ENCODE measurements around the gene CFAP410. TPM values are rescaled to one million over a fixed set of nuclear protein-coding genes. Genes with fewer than 3 reads are reported as not detected.
"Not testable (repeated sequence)": the region's sequence is repeated elsewhere in the genome, so short reads cannot be mapped to it uniquely, and the experiment has no call there.

Gene CFAP410
- total RNA-seq, 2 donors from 2014 or later, result 19.6 to 28.4 TPM

DNA sequence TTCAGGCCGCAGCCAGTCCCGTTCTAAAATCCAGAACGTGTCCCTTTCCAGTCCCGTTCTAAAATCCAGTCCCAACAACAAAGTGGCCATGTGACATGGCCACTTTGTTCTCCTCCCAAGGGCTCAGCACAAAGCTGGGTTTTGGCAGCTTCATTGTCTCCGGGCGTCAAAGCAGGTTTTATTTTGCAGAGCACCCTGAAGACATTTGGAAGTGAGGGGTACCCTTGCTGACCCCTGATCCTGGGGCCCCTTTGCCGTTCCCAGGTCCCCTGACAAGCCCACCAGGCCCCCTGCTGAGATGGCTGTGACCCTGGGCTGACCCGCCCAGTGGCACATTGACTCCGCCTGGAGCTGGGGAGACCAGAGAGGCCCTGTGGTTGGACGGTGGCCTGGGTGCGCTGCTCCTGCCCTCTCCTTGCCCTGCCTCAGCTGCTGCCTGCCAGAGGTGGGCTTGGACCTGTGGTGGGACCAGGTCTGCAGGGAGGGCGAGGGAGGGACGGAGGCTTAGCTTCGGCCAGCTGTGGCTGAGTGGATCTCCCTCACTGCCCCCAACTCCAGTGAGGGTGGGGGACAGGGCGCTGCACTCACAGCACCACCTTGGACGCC lies 35.1 kb downstream of the CFAP410 start:
- no peak for DNase-seq (ENCODE audit: low spot score)
- no peak overlapping the region for H3K4me3 Mint-ChIP-seq
- H3K4me1 Mint-ChIP-seq (ENCODE audit: low read depth in 2 of 2), result peaks cover 8 to 23% of the 10 kb centered on the region in 2 donors
- H3K27me3 Mint-ChIP-seq, result no peaks in the 10 kb centered on the region
- H3K27ac Mint-ChIP-seq, result no peak overlapping the region
- ATAC-seq, result no peak
- no peaks in the 10 kb centered on the region for H3K36me3 Mint-ChIP-seq
- H3K9me3 Mint-ChIP-seq, result no peaks in the 10 kb centered on the region

DNA sequence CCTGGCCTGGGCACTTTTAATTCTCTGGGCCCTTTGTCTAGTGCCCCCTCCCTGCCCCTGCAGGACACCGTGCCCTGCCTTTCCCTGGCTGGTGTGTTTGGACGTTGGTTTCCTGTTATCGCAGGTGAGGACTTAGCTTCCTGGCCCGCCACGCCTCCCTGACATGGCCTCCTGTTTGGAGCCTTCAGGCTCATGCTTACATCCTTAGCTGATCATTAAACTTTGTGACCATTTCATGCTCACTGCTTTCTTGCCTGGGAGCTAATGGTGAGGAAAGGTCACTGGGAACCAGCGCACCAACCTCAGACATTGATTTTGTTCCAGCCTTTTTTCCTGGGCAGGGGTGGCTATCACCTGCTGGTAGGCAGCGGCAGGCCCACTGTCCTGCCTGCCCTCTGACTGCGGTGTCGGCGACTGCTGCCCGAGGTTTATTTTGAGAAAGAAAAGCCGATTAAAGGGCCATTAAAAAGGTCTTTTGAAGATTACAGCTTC lies 35.7 kb downstream of the CFAP410 start:
- DNase-seq (ENCODE audit: low spot score), result no peak
- Mint-ChIP-seq H3K4me3 (no peak overlapping the region), H3K27me3 (no peaks in the 10 kb centered on the region), H3K27ac (no peak overlapping the region), H3K4me1 (ENCODE audit: low read depth in 2 of 2) (peaks cover 13 to 24% of the 10 kb centered on the region in 2 donors), H3K9me3 (no peaks in the 10 kb centered on the region), H3K36me3 (no peaks in the 10 kb centered on the region)
- ATAC-seq, result no peak

DNA sequence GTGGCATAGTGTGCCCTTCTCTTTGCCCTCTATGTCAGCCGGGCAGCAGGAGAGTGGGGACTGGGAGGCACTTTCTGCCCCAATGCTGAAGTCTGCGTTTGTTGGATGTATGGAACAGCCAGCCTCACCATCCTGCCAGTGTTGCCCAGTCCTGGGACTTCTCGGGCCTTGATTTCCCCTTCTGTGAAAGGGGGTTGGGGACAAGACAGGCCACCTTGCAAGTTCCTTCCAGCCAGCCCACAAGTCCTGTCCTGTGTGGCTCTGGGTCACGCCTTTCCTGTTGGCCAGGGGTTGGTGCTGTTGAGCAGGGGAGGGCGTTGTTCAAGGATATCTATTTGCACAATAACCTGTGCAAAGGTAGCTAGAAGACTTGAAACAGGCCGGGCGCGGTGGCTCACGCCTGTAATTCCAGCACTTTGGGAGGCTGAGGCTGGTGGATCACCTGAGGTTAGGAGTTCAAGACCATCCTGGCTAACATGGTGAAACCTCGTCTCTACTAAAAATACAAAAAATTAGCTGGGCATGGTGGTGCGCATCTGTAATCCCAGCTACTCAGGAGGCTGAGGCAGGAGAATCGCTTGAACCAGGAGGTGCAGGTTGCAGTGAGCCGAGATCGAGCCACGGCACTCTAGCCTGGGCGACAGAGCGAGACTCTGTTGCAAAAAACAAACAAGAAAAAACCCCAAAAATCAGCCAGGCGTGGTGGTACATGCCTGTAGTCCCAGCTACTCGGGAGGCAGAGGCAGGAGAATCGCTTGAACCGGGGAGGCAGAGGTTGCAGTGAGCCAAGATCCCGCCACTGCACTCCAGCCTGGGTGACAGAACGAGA lies 36.4 kb downstream of the CFAP410 start:
- peaks cover 20 to 26% of the 10 kb centered on the region in 2 donors for H3K4me1 Mint-ChIP-seq (ENCODE audit: low read depth in 2 of 2)
- ATAC-seq; DNase-seq (ENCODE audit: low spot score); H3K27me3 Mint-ChIP-seq; H3K36me3 Mint-ChIP-seq; H3K9me3 Mint-ChIP-seq: not testable (repeated sequence)
- peak overlapping the region; percentile 50 for H3K4me3 Mint-ChIP-seq
- H3K27ac Mint-ChIP-seq, result peak overlapping the region in 1 of 2 donors; percentile 37

DNA sequence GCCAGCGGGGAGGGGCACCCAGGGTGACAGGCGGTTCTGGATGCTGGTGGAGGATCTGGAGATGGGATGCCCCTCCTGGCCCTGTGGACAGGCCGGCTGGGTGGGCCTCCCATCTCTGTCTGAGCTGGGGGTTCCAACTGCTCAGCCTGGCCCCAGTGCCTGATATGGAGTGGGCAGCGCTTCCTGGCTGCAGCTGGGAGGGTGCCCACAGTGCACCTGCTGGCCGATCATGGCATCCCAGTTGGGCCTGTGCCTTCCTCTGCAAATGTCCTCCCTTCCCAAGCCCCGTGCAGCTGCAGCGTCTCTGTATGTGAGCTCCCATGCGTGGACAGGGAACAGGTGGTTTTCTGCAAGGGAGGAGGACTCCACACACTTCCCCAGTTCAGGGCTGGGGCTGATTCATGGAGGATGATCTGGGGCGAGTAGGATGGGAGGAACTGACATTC lies 37.2 kb downstream of the CFAP410 start:
- H3K4me3 Mint-ChIP-seq, result peak overlapping the region; percentile 50
- H3K4me1 Mint-ChIP-seq (ENCODE audit: low read depth in 2 of 2), result peaks cover 21 to 24% of the 10 kb centered on the region in 2 donors
- peak overlapping the region in 1 of 2 donors; percentile 37 for H3K27ac Mint-ChIP-seq
- H3K27me3 Mint-ChIP-seq, result no peaks in the 10 kb centered on the region
- H3K9me3 Mint-ChIP-seq, result no peaks in the 10 kb centered on the region
- no peaks in the 10 kb centered on the region for H3K36me3 Mint-ChIP-seq
- no peak for DNase-seq (ENCODE audit: low spot score)
- no peak for ATAC-seq

DNA sequence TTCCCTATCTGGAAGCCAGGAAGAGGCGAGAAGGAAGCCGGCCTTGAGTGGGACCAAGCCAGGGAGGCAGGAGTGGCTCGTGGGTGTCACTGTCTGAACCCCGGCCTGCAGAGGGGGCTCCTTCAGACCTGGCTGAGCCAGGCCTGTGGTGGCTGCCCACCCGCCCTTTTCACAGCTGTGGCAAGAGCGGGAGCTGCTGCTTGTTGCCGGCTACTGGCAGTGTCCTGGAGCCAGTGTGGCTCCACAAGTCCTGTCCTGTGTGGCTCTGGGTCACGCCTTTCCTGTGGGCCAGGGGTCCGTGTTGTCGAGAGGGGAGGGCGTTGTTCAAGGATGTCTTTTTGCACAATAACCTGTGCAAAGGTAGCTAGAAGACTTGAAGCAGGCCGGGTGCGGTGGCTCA lies 38.0 kb downstream of the CFAP410 start:
- Mint-ChIP-seq H3K4me3 (peak overlapping the region; percentile 58), H3K4me1 (ENCODE audit: low read depth in 2 of 2) (peaks cover 21 to 22% of the 10 kb centered on the region in 2 donors), H3K9me3 (no peaks in the 10 kb centered on the region), H3K27ac (no peak overlapping the region), H3K27me3 (no peaks in the 10 kb centered on the region), H3K36me3 (no peaks in the 10 kb centered on the region)
- DNase-seq (ENCODE audit: low spot score), result no peak
- no peak for ATAC-seq

DNA sequence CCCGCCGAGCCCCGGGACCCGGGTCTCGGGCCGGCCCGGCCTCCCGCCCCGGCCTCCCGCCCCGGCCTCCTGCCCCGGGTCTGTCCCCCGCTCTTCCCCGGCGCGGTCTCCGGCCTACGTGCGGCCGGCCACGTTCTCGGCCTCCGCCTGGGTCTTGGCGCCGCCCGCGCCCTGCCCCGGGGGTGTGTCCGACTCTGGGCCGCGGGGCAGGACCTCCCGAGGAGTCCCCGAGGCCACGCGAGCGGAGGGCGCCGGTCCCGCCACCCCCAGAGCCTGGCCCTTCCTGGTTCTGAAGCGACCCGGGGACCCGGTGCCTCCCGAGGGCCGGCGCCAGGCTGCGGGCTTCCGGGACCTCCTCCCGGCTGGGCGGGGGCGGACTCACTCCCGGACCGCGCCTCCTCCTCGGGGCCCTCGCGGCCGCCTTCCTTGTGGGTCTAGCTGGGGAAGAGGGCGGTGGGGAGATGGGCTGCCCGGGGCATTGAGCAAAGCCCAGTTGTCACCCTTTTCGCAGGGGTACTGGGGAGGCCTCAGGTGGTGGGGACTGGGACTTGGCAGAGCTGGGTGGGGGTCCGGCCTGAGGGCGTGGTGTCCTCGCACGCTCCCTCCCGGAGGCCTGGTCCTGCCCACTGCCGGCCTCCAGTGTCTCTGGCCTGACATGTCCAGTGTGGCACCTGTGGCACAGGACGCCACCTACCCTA lies 38.8 kb downstream of the CFAP410 start:
- no peaks in the 10 kb centered on the region for H3K36me3 Mint-ChIP-seq
- H3K4me1 Mint-ChIP-seq (ENCODE audit: low read depth in 2 of 2), result peaks cover 21 to 22% of the 10 kb centered on the region in 2 donors

DNA sequence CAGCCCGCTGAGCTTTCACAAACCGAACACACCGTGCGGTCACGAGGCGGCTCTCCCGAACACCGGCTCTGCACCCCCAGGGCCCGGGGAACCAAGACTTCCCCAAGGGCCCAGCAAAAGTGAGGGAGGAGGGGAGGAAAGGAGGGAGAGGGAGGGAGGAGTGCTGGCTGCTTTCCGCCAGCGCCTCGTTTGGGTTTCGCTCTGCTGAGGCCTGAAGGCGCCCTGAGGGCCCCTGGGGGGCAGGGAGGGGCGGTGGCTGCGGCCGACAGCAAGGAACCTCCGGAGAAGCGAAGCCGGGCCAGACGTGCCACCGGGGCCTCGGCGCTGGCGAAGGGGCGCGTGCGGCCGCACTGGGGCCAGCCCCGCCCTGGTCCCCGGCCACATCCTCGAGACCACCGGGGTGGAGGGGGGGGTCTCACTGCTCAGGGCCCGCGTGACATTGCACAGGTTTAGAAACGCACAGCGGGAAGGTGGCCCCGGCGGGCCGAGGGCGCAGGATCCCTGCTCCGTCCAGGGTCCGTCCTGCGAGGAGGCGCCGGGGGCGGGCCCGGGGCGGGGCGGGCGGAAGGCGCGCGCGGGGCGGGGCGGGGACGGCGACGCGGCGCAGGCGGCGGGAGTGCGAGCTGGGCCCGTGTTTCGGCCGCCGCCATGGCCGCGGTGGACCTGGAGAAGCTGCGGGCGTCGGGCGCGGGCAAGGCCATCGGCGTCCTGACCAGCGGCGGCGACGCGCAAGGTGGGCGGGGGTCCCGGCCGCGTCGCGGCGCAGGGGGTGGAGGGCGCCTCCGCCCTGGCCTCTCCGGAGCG lies 39.5 kb downstream of the CFAP410 start, which contains the start of gene PFKL:
PFKL (plus strand) TSS at position 596 of the 804 bp plus-strand sequence; CDS start at position 649, 53 bp downstream.
- Mint-ChIP-seq H3K4me1 (ENCODE audit: low read depth in 2 of 2) (peaks cover 17 to 21% of the 10 kb centered on the region in 2 donors), H3K27me3 (no peaks in the 10 kb centered on the region), H3K36me3 (no peaks in the 10 kb centered on the region), H3K9me3 (no peaks in the 10 kb centered on the region), H3K27ac (peak within 1 kb of the TSS in 1 of 2 donors; percentile 72), H3K4me3 (peak within 1 kb of the TSS; percentile 78)
- peak; percentile 88 to 91 for ATAC-seq
- peak; percentile 74 for DNase-seq (ENCODE audit: low spot score)

More for the DNA sequence above, 38.8 kb downstream of the CFAP410 start:
- no peak overlapping the region for H3K27ac Mint-ChIP-seq
- peak overlapping the region; percentile 58 for H3K4me3 Mint-ChIP-seq
- H3K9me3 Mint-ChIP-seq, result no peaks in the 10 kb centered on the region
- H3K27me3 Mint-ChIP-seq, result no peaks in the 10 kb centered on the region
- peak; percentile 76 to 80 for ATAC-seq
- DNase-seq (ENCODE audit: low spot score), result peak; percentile 83

DNA sequence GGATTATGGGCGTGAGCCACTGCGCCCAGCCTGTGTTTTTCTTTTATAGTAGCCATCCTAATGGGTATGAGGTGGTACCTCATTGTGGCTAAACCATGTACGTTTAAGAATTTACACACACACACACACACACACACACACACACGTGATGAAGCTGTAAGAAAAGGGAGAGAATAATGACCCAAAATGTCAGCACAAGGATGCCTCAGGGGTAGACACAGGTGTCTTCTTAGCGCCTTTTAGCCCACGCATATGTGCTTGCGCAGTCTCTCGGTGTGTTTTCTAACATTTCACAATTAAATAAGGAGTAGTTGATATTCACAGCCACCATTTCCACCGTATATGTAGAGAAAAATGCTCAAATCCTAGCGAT lies 40.1 kb downstream of the CFAP410 start:
- Mint-ChIP-seq H3K4me1 (ENCODE audit: low read depth in 2 of 2) (peaks cover 16 to 21% of the 10 kb centered on the region in 2 donors), H3K27ac (peak overlapping the region in 1 of 2 donors; percentile 72), H3K4me3 (peak overlapping the region; percentile 78), H3K27me3 (no peaks in the 10 kb centered on the region), H3K36me3 (no peaks in the 10 kb centered on the region), H3K9me3 (no peaks in the 10 kb centered on the region)
- ATAC-seq (no peak), DNase-seq (ENCODE audit: low spot score) (no peak)

DNA sequence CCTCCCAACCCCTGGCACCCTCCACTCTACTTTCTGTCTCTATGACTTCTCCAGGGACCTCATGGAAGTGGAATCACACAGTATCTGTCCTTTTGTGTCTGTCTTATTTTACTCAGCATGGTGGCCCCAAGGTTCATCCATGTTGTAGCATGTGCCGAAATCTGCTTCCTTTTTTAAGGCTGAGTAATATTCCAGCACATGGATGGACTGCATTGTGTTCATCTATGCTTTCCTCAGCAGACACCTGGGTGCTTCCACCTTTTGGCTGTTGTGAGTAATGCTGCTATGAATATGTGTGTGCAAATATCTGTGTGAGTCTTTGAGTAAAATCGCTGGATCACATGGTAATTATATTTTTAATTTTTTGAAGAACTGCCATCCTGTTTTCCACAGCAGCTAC lies 40.9 kb downstream of the CFAP410 start:
- Mint-ChIP-seq H3K4me1 (ENCODE audit: low read depth in 2 of 2) (peaks cover 14 to 17% of the 10 kb centered on the region in 2 donors), H3K4me3 (no peak overlapping the region), H3K27ac (peak overlapping the region; percentile 25 to 72), H3K27me3 (no peaks in the 10 kb centered on the region), H3K9me3 (no peaks in the 10 kb centered on the region), H3K36me3 (no peaks in the 10 kb centered on the region)
- ATAC-seq, result no peak
- no peak for DNase-seq (ENCODE audit: low spot score)

DNA sequence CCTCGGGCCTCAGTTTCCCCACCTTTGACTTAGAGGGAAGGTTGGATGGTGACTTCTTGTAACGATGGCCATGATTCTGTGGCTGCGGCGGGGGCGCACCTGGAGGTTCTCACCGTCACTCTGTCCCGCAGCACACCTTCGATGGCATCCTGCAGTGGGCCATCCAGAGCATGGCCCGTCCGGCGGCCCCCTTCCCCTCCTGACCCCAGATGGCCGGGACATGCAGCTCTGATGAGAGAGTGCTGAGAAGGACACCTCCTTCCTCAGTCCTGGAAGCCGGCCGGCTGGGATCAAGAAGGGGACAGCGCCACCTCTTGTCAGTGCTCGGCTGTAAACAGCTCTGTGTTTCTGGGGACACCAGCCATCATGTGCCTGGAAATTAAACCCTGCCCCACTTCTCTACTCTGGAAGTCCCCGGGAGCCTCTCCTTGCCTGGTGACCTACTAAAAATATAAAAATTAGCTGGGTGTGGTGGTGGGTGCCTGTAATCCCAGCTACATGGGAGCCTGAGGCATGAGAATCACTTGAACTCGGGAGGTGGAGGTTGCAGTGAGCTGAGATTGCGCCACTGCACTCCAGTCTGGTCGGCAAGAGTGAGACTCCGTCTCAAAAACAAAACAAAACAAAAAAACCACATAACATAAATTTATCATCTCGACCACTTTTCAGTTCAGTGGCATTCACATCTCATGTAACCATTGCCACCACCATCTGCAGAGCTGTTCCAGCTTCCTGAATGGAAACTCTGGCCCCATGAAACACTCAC lies 41.5 kb downstream of the CFAP410 start:
- Mint-ChIP-seq H3K36me3 (no peaks in the 10 kb centered on the region), H3K27ac (peak overlapping the region; percentile 25 to 72), H3K4me1 (ENCODE audit: low read depth in 2 of 2) (peaks cover 13 to 17% of the 10 kb centered on the region in 2 donors), H3K4me3 (no peak overlapping the region), H3K9me3 (no peaks in the 10 kb centered on the region), H3K27me3 (no peaks in the 10 kb centered on the region)
- ATAC-seq, result peak; percentile 22 to 43
- DNase-seq (ENCODE audit: low spot score), result peak; percentile 75

DNA sequence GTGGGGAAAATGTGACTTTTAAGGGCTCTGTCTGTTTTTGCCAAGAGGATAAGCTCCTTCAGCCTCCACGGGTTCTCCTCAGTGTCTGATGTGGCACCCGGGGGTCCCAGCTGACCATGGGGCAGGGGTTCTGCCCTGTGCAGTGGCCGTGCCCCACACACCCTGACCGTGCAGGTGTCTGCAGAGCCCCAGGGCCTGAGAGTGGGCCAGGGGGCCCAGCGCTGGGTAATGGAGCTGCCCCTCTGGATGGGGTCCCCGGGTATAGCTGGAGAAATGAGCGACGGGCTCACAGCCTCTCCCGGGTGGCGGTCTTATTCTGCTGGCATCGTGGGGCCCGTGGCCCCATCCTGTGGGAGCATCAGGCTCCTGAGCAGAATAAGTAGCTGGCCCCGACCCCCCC lies 42.3 kb downstream of the CFAP410 start:
- H3K9me3 Mint-ChIP-seq, result no peaks in the 10 kb centered on the region
- no peak overlapping the region for H3K4me3 Mint-ChIP-seq
- DNase-seq (ENCODE audit: low spot score), result no peak
- H3K27me3 Mint-ChIP-seq, result no peaks in the 10 kb centered on the region
- no peak overlapping the region for H3K27ac Mint-ChIP-seq
- H3K36me3 Mint-ChIP-seq, result no peaks in the 10 kb centered on the region
- peaks cover 13 to 17% of the 10 kb centered on the region in 2 donors for H3K4me1 Mint-ChIP-seq (ENCODE audit: low read depth in 2 of 2)
- ATAC-seq, result no peak

DNA sequence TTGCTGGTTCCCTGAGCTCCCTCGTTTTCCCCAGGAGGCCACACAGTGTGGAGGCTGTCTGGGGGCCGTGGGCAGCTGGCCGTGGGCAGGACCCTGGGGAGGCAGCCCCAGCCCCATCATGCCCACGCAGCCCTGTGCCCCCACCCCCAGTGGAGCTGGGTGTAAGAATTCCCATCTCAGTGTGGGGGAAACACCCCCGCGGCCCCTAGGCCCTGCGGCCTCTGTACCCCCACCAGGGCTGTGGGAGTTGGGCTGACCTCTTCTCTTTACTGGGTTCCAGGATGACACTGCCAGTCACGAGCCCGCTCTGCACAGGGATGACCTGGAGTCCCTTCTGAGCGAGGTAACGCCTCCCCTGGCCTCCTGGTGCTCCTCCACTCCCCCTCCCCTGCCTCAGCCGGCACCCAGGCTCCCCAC lies 43.1 kb downstream of the CFAP410 start:
- no peak overlapping the region for H3K27ac Mint-ChIP-seq
- no peaks in the 10 kb centered on the region for H3K9me3 Mint-ChIP-seq
- no peaks in the 10 kb centered on the region for H3K36me3 Mint-ChIP-seq
- DNase-seq (ENCODE audit: low spot score) (no peak), ATAC-seq (no peak)
- peaks cover 13 to 17% of the 10 kb centered on the region in 2 donors for H3K4me1 Mint-ChIP-seq (ENCODE audit: low read depth in 2 of 2)
- H3K4me3 Mint-ChIP-seq, result no peak overlapping the region
- H3K27me3 Mint-ChIP-seq, result no peaks in the 10 kb centered on the region

All from natural killer cell treated with Interleukin-12 subunit alpha and Interleukin-12 subunit beta and Interleukin-15 and Interleukin-18, amount 100 ng/mL, for 72 hours (primary cell).